Measurements from ENCODE around the gene LIPC.
"Not testable (repeated sequence)": the region's sequence is repeated elsewhere in the genome, so short reads cannot be mapped to it uniquely, and the experiment has no call there.

LIPC gene

GRCh38 chr15:58585693-58586443 lies 154.1 kb downstream of the LIPC start:
- no peak for DNase-seq (ENCODE audit: low read depth)

GRCh38 chr15:58587486-58587885 lies 155.7 kb downstream of the LIPC start:
- DNase-seq (ENCODE audit: low read depth): no peak

GRCh38 chr15:58588096-58588495 lies 156.3 kb downstream of the LIPC start:
- DNase-seq (ENCODE audit: low read depth): no peak

DNA sequence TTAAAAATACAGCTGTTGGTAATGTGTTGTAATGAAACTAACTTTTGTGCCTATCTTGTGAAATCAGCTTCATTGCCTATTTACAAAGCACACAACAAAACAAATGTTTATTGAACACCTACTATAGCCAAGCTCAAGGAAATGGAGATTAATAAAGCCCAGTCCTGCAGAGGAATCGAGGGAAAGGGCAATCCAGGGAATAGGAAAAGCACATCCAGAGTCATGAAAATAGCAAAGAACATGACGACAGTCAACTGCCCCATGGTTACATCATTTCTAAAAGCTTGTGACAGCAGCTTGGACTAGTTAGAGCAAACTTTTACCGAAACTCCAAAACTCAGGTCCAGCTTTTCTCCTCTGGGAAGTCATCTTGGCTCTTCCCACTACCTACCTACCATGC lies 157.3 kb downstream of the LIPC start:
- DNase-seq (ENCODE audit: low read depth): no peak

GRCh38 chr15:58590236-58590635 lies 158.4 kb downstream of the LIPC start:
- DNase-seq (ENCODE audit: low read depth): no peak

- DNase-seq (ENCODE audit: low read depth): no peak
Measured at GRCh38 chr15:58590926-58591325, 159.1 kb downstream of the LIPC start.

- no peak for DNase-seq (ENCODE audit: low read depth)
Measured at GRCh38 chr15:58593870-58594269, 162.1 kb downstream of the LIPC start.

- DNase-seq (ENCODE audit: low read depth): no peak
Measured at GRCh38 chr15:58594898-58595297, 163.1 kb downstream of the LIPC start.

- DNase-seq (ENCODE audit: low read depth): no peak
Measured at GRCh38 chr15:58595516-58596263, 163.9 kb downstream of the LIPC start.

GRCh38 chr15:58597943-58598828 lies 166.4 kb downstream of the LIPC start:
- DNase-seq (ENCODE audit: low read depth): no peak

DNA sequence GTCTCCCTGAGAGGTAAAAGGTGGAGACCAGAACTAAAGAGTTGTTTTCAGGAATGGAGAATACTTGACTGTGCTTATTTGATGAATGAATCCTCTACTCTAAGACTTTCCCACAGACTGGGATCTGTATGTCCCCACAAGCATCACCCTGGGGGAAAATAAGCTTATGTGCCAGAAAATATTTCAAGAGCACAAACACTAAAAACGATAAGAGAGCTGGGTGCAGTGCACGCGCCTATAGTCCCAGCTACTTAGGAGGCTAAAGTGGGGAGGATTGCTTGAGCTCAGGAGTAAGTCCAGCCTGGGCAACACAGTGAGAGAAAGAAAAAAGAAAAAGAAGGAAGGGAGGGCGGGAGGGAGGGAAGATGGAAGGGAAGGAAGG lies 167.0 kb downstream of the LIPC start:
- no peak for DNase-seq (ENCODE audit: low read depth)

DNA sequence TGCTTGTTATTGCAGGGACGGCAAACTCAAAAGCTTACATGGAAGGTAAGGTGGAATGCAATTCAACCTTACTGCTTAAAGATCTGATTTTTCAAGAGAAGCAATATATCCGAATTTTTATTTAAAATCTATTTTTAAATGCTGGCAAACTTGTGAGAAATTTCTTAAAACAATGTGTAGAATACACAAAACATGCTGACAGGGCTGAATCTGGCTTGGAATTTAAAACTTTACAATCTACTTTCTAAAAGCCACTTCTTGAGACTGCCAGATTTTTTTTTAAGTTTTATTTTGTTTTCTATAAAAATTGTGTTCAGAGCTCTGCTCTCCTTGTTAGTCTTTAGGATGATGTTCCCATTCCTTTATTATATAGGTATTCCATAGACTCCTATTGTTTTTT lies 171.0 kb downstream of the LIPC start:
- DNase-seq (ENCODE audit: low read depth): no peak

GRCh38 chr15:58603927-58604326 lies 172.1 kb downstream of the LIPC start:
- not testable (repeated sequence) for DNase-seq (ENCODE audit: low read depth)

DNA sequence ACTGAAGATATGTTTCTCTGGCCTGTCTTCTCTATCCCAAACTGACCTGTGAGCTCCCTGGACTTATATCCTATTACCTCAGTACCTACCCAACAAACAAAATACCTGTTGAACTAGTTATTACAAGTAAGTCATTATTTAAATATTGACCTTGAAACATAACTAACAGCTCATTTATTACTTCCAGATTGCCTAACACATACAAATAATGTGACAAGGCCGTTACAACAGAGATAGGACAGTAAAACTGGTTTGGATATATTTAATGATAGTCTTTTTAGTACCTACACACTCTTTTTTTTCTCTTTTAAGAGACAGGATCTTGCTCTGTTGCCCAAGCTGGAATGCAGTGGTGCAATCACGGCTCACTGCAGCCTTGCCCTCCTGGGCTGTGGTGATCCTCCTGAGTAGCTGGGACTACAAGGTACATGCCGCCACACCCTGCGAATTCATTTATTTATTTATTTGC lies 172.7 kb downstream of the LIPC start:
- DNase-seq (ENCODE audit: low read depth): no peak

- no peak for DNase-seq (ENCODE audit: low read depth)
Measured at GRCh38 chr15:58605931-58606530, 174.2 kb downstream of the LIPC start.

- DNase-seq (ENCODE audit: low read depth): no peak
Measured at GRCh38 chr15:58606577-58607080, 174.8 kb downstream of the LIPC start.

DNA sequence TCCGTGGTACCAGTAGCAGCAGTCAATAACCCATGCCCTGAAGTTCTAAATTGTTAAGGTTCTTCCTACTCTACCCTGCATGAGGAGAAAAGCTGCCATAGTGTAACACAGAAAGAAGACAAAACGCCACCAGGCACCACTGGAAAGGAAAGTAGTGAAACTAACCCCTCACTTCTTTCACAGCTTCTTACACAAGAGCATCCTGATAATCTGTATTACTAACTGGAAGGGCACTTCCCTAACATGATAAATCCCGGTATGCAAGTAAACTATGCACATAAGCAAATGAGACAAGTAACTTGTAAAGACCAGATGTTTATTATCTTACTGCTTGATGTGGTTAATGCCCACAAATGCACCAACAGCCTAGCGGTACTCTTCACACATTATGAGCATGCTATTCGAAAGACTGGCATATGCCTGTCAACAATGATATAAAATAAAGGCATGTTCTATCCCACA lies 176.4 kb downstream of the LIPC start:
- no peak for DNase-seq (ENCODE audit: low read depth)

GRCh38 chr15:58608711-58609110 lies 176.9 kb downstream of the LIPC start:
- DNase-seq (ENCODE audit: low read depth): no peak

GRCh38 chr15:58611731-58612676 lies 180.2 kb downstream of the LIPC start:
- no peak for DNase-seq (ENCODE audit: low read depth)

- no peak for DNase-seq (ENCODE audit: low read depth)
Measured at GRCh38 chr15:58616171-58616570, 184.4 kb downstream of the LIPC start.

Data from activated T-cell treated with anti-CD3 and anti-CD28 coated beads for 1 hour (primary cell).